OCI-LY3 (cell line): Measurements from ENCODE around the gene CLCA1.

ENCODE experiments used
- EZH2phosphoT487 ChIP-seq: fragments of 200-600 bp; shearing (Covaris generic); IDR thresholded peaks from 2 replicates; pipeline ENCODE4 v1.6.1; 2018; ENCODE audit warnings: antibody characterized with exemption, mixed run types, low read depth
- TF ChIP-seq, protein P1 (sequence below): fragments of 200-600, 300-600 bp; sonication (generic); IDR thresholded peaks from 2 replicates; pipeline ENCODE4 v1.5.1; 2014; ENCODE audit warnings: antibody characterized with exemption, low read length, low read depth

DNA sequence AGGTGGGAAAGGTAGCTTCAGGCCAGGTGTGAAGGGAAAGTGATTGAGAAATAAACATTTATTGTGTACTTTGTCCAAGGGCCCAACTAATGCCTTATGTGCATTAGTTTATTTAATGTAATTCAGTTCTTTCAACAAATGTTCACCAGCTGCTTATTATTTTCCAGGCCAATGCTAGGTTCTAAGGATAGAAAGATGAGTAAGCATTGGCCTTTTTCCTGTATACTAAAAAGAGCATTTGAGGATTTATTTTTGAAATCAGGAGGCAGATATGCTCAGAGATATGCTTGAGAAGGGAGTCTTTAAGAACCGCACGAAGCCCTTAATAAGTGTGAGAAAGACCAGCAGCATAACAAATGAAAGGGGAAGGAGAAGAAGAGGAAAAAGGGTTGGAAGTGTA lies 32.0 kb downstream of the CLCA1 start:
- TF ChIP-seq, protein P1, sequence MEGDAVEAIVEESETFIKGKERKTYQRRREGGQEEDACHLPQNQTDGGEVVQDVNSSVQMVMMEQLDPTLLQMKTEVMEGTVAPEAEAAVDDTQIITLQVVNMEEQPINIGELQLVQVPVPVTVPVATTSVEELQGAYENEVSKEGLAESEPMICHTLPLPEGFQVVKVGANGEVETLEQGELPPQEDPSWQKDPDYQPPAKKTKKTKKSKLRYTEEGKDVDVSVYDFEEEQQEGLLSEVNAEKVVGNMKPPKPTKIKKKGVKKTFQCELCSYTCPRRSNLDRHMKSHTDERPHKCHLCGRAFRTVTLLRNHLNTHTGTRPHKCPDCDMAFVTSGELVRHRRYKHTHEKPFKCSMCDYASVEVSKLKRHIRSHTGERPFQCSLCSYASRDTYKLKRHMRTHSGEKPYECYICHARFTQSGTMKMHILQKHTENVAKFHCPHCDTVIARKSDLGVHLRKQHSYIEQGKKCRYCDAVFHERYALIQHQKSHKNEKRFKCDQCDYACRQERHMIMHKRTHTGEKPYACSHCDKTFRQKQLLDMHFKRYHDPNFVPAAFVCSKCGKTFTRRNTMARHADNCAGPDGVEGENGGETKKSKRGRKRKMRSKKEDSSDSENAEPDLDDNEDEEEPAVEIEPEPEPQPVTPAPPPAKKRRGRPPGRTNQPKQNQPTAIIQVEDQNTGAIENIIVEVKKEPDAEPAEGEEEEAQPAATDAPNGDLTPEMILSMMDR = no peak
- no peak for TF ChIP-seq EZH2phosphoT487
